Ishikawa (cell line): ENCODE data around the gene IGSF22.

Experiments used
- EP300 ChIP-seq: IDR thresholded peaks from 2 replicates; pipeline ENCODE4 v1.6.1; 2012; ENCODE audit warnings: borderline replicate concordance
- FOXM1 ChIP-seq: IDR thresholded peaks from 2 replicates; pipeline ENCODE4 v1.6.1; 2012; ENCODE audit warnings: low read depth, borderline replicate concordance
- NFIC ChIP-seq: IDR thresholded peaks from 2 replicates; pipeline ENCODE4 v1.6.1; 2012
- TF ChIP-seq, protein P1 (sequence below): IDR thresholded peaks from 2 replicates; pipeline ENCODE4 v1.6.1; 2012

DNA sequence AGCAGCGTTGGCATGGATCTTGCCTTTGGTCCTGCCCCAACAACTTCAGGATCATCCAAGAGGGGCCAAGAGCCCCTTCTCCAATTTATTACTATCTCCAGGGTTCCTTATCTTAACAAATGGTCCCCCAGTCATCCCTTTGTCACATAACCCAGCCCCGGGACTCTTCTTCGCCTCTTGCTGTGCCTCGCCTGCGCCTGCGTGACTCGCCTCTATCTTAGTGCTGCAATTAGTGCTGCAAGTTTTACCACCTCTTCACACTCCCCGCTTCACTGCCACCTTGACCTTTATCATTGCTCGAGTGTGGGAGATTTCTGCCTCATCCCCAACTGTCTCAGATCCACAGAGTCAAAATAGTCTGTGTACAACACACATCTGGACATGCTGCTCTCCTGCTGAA is 4.0 kb upstream of the IGSF22 start:
- no peak for TF ChIP-seq NFIC
- TF ChIP-seq FOXM1 = no peak
- TF ChIP-seq EP300 = no peak
- TF ChIP-seq, protein P1, sequence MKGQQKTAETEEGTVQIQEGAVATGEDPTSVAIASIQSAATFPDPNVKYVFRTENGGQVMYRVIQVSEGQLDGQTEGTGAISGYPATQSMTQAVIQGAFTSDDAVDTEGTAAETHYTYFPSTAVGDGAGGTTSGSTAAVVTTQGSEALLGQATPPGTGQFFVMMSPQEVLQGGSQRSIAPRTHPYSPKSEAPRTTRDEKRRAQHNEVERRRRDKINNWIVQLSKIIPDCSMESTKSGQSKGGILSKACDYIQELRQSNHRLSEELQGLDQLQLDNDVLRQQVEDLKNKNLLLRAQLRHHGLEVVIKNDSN = no peak
